Measurements from ENCODE around the gene HOXC6.

HOXC6 gene

DNA sequence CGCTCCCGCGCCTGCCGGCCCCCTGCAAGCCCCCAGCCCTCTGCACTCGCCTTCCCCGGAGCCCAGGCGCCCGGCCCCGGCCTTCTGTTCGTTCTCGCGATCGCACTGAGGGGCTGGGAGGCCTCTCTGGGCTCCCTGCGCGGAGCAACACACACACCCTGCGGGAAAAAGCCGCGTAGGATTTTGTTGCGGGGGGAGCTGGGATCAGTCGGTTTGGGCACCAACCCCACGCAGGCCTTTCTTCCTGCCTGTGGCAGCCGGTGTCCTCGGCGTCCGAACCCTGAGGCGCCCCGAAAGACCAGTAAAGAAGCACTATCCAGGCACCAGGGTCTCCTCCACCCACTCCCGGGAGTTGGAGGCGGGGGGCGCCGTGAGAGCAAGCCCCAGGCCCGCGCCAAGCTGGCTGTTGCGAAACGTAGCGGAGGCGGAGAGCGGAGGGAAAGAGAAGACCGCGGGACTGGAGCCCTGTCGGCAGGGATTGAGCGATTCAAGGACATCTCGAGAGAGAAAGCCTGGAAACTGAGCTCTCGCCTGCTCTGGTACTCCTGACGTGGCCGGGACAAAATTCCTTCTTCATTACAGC is 2.7 kb downstream of the HOXC6 start:
- TF ChIP-seq, protein P1, sequence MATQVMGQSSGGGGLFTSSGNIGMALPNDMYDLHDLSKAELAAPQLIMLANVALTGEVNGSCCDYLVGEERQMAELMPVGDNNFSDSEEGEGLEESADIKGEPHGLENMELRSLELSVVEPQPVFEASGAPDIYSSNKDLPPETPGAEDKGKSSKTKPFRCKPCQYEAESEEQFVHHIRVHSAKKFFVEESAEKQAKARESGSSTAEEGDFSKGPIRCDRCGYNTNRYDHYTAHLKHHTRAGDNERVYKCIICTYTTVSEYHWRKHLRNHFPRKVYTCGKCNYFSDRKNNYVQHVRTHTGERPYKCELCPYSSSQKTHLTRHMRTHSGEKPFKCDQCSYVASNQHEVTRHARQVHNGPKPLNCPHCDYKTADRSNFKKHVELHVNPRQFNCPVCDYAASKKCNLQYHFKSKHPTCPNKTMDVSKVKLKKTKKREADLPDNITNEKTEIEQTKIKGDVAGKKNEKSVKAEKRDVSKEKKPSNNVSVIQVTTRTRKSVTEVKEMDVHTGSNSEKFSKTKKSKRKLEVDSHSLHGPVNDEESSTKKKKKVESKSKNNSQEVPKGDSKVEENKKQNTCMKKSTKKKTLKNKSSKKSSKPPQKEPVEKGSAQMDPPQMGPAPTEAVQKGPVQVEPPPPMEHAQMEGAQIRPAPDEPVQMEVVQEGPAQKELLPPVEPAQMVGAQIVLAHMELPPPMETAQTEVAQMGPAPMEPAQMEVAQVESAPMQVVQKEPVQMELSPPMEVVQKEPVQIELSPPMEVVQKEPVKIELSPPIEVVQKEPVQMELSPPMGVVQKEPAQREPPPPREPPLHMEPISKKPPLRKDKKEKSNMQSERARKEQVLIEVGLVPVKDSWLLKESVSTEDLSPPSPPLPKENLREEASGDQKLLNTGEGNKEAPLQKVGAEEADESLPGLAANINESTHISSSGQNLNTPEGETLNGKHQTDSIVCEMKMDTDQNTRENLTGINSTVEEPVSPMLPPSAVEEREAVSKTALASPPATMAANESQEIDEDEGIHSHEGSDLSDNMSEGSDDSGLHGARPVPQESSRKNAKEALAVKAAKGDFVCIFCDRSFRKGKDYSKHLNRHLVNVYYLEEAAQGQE (IDR thresholded peaks at IDR 0.05; ENCODE audit: insufficient replicate concordance, low read depth), result no peak
- TF ChIP-seq POLR2AphosphoS5 (IDR thresholded peaks at IDR 0.05; ENCODE audit: low read depth) (no peak), GABPA (IDR thresholded peaks at IDR 0.05; ENCODE audit: low read depth) (no peak), SPI1 (IDR thresholded peaks at IDR 0.05; ENCODE audit: borderline replicate concordance, low read depth) (no peak)
- TF ChIP-seq, protein P2, sequence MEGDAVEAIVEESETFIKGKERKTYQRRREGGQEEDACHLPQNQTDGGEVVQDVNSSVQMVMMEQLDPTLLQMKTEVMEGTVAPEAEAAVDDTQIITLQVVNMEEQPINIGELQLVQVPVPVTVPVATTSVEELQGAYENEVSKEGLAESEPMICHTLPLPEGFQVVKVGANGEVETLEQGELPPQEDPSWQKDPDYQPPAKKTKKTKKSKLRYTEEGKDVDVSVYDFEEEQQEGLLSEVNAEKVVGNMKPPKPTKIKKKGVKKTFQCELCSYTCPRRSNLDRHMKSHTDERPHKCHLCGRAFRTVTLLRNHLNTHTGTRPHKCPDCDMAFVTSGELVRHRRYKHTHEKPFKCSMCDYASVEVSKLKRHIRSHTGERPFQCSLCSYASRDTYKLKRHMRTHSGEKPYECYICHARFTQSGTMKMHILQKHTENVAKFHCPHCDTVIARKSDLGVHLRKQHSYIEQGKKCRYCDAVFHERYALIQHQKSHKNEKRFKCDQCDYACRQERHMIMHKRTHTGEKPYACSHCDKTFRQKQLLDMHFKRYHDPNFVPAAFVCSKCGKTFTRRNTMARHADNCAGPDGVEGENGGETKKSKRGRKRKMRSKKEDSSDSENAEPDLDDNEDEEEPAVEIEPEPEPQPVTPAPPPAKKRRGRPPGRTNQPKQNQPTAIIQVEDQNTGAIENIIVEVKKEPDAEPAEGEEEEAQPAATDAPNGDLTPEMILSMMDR (IDR thresholded peaks at IDR 0.05; ENCODE audit: insufficient read depth, low read length), result no peak
- H3K4me3 ChIP-seq (replicated peaks; ENCODE audit: insufficient read depth, low read length), result no peak overlapping the region
- H3K27me3 ChIP-seq (ENCODE audit: insufficient read depth, poor library complexity, severe bottlenecking), result peaks cover 79% of the 10 kb centered on the region
- no peak for DNase-seq (ENCODE audit: low read depth in 1 of 2, low spot score in 1 of 2)
- H3K27ac ChIP-seq (replicated peaks), result no peak overlapping the region

DNA sequence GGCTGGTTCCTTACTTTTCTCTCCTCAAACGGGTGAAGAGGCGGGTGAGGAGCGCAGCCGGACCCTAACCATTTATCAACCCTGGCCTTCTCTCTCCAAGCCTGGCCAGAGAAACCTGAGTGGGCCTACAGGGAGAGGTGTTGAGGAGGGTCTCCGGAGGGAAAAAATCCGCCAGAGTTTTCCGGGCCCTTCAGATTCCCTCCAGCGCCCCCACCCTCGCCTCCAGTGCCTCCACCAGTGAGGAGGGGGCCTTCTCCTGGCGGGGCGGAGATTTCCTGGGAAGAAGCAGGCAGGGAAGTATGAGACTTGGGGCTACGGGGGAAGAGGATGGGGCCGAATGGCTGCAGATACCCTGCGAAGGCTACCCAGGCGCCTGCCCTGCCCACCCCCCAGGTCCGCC is 3.2 kb downstream of the HOXC6 start:
- DNase-seq (ENCODE audit: low read depth in 1 of 2, low spot score in 1 of 2), result no peak
- Histone ChIP-seq H3K27me3 (ENCODE audit: insufficient read depth, poor library complexity, severe bottlenecking) (peaks cover 84% of the 10 kb centered on the region), H3K27ac (replicated peaks) (no peak overlapping the region), H3K4me3 (replicated peaks; ENCODE audit: insufficient read depth, low read length) (no peak overlapping the region)
- TF ChIP-seq, protein P1 (IDR thresholded peaks at IDR 0.05; ENCODE audit: insufficient replicate concordance, low read depth), result no peak
- TF ChIP-seq POLR2AphosphoS5 (IDR thresholded peaks at IDR 0.05; ENCODE audit: low read depth), result no peak
- TF ChIP-seq, protein P2 (IDR thresholded peaks at IDR 0.05; ENCODE audit: insufficient read depth, low read length), result no peak

- no peak for TF ChIP-seq POLR2AphosphoS5 (IDR thresholded peaks at IDR 0.05; ENCODE audit: low read depth)
- TF ChIP-seq, protein P1 (IDR thresholded peaks at IDR 0.05; ENCODE audit: insufficient replicate concordance, low read depth), result no peak
- TF ChIP-seq GABPA (IDR thresholded peaks at IDR 0.05; ENCODE audit: low read depth), result no peak
- TF ChIP-seq, protein P2 (IDR thresholded peaks at IDR 0.05; ENCODE audit: insufficient read depth, low read length), result no peak
- no peak overlapping the region for H3K27ac ChIP-seq (replicated peaks)
- H3K4me3 ChIP-seq (replicated peaks; ENCODE audit: insufficient read depth, low read length), result no peak overlapping the region
- H3K27me3 ChIP-seq (ENCODE audit: insufficient read depth, poor library complexity, severe bottlenecking), result peaks cover 89% of the 10 kb centered on the region
- no peak for DNase-seq (ENCODE audit: low read depth in 1 of 2, low spot score in 1 of 2)
Observed at GRCh38 chr12:54032086-54032619, 3.9 kb downstream of the HOXC6 start.
